ENCODE results near the gene REG4.
A peak's percentile ranks its signal among the peaks of the same experiment; 100 is the strongest.
"Not testable (repeated sequence)": the region's sequence is repeated elsewhere in the genome, so short reads cannot be mapped to it uniquely, and the experiment has no call there.

REG4 gene

GRCh38 chr1:119806489-119806888 is 4.8 kb downstream of the REG4 start:
- DNase-seq (ENCODE audit: low read depth), result no peak

- no peak for DNase-seq (ENCODE audit: low read depth)
Observed at GRCh38 chr1:119805746-119806145, 5.5 kb downstream of the REG4 start.

GRCh38 chr1:119805247-119805646 is 6.0 kb downstream of the REG4 start:
- DNase-seq (ENCODE audit: low read depth), result no peak

GRCh38 chr1:119799599-119800177 is 11.6 kb downstream of the REG4 start:
- no peak for DNase-seq (ENCODE audit: low read depth)

GRCh38 chr1:119799003-119799402 is 12.3 kb downstream of the REG4 start:
- no peak for DNase-seq (ENCODE audit: low read depth)

- DNase-seq (ENCODE audit: low read depth), result no peak
Observed at GRCh38 chr1:119797606-119798005, 13.7 kb downstream of the REG4 start.

GRCh38 chr1:119797162-119797561 is 14.1 kb downstream of the REG4 start:
- DNase-seq (ENCODE audit: low read depth), result no peak

- DNase-seq (ENCODE audit: low read depth), result no peak
Observed at GRCh38 chr1:119795261-119796200, 15.7 kb downstream of the REG4 start.

GRCh38 chr1:119794876-119795240 is 16.4 kb downstream of the REG4 start:
- no peak for DNase-seq (ENCODE audit: low read depth)

GRCh38 chr1:119794230-119794875 is 16.9 kb downstream of the REG4 start:
- no peak for DNase-seq (ENCODE audit: low read depth)

GRCh38 chr1:119791377-119791776 is 19.9 kb downstream of the REG4 start:
- DNase-seq (ENCODE audit: low read depth), result no peak

- DNase-seq (ENCODE audit: low read depth), result no peak
Observed at GRCh38 chr1:119790451-119791198, 20.6 kb downstream of the REG4 start.

GRCh38 chr1:119787776-119788175 is 23.5 kb downstream of the REG4 start:
- DNase-seq (ENCODE audit: low read depth), result peak; percentile 27

GRCh38 chr1:119786473-119787050 is 24.7 kb downstream of the REG4 start:
- DNase-seq (ENCODE audit: low read depth), result not testable (repeated sequence)

GRCh38 chr1:119786046-119786445 is 25.2 kb downstream of the REG4 start:
- not testable (repeated sequence) for DNase-seq (ENCODE audit: low read depth)

- peak; percentile 39 for DNase-seq (ENCODE audit: low read depth)
Observed at GRCh38 chr1:119784191-119784781, 27.0 kb downstream of the REG4 start.

GRCh38 chr1:119783354-119784185 is 27.7 kb downstream of the REG4 start:
- no peak for DNase-seq (ENCODE audit: low read depth)

- DNase-seq (ENCODE audit: low read depth), result no peak
Observed at GRCh38 chr1:119782631-119783325, 28.5 kb downstream of the REG4 start.

GRCh38 chr1:119781434-119782210 is 29.6 kb downstream of the REG4 start:
- DNase-seq (ENCODE audit: low read depth), result no peak

Measured in stromal cell of bone marrow (primary cell).